Ecto neural progenitor cell (in vitro differentiated cells): ENCODE measurements around the gene ZNF423.
A peak's percentile ranks its signal among the peaks of the same experiment; 100 is the strongest.

Source experiments
- DNase-seq: peaks from one replicate; pipeline ENCODE4 v3.0.0-alpha.2; 2018; ENCODE audit warnings: low spot score

ZNF423 gene

DNA sequence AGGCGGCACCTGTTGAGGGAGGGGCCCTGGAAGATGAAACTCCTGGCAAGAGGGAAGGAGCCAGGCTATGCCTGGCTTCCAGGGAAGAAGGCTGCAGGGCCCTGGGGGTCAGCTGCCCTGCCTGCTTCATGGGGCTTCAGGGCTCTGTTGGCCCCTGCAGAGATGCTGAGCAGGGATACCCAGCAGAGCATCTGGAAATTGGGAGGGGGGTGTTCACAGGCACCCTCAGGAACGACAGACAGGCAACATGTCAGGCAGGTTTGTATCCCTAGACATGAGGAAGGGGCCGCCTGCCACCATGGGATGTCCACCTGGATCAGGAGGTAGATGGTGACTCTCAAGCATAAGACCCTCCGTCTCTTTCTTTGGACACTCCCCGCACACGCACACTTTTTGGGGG, 13.8 kb upstream of the ZNF423 start:
- no peak for DNase-seq

DNA sequence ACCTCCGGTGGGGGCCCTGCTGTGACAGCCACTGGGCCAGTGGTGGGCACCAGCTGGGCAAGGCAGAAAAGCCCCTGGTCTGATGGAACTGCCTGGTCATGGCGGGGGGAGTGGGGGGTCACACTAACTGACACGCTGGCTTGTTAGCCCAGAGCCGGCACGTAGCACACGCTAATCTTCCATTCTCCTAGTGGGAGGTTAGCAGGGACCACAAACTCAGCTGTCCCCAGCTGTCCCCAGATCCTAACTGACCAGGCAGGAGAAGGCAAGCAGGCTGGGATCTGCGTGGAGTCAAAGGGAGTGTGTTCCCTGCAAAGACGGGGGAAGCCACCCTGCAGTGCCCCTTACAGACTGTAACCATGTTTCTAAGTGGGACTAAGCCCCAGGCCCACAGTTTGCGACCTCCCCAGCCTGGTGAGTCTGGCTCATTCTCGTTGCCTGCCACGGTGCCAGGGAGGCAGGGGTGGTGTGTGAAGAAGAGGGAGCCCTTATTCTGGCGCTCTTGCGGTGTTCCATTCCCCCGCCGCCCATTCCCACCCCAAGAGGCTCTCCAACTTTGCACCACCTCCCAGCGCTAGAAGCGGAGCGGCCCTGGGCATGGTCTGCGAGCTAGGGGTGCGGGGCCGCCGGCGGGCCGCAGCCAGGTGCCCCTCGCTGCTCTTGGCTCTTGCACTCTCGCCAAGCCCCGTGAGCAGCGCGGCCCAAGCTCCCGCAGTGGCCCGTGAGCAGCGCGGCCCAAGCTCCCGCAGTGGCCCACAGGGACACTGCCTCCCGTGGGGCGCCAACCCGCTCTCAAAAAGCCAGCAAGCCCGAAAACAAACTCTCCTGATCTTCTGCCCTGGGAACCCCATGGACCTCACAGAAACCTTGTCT, 12.1 kb upstream of the ZNF423 start:
- DNase-seq = no peak

DNA sequence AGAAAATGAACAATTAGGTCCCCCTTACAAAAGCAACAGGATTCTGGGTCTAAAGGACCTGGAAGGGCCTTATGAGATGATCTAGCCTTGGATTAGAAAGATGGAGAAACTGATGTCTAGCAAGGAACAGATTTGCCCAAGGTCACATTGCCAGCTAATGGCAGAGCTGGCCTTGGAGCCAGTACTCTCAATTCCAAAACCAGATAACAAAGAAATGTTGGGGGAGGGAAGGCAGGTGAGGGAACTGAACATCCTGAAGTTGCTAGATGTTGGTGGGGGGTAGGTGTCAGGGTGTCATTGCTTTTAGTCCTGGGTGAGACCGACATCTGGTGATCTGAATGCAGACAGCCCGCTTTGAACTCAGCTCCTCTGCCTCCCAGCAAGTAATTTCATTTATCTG, 11.3 kb upstream of the ZNF423 start:
- DNase-seq = no peak

DNA sequence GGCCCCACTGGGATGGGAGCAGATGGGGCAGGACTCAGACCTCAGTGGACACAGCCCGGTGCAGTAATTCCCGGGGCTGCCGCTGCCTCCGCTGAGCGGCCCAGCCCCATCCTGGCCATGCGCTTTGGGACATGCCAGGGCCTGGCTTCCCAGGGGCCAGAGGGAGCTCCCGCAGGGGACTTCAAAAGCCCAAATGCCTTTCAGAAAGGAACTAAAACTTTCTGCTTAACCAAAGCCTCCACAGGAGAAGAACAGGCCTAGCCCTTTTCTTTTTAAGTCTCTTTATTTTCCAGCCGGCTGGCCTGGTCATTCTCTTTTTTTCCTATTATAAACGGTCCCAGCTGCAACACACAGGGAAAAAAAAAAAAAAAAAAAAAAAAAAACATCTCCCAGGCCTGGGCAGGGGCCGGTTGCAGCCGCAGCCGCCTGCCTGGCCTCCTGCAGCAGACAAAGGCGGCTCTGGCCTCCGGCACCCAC, 10.7 kb upstream of the ZNF423 start:
- DNase-seq = peak; percentile 86

DNA sequence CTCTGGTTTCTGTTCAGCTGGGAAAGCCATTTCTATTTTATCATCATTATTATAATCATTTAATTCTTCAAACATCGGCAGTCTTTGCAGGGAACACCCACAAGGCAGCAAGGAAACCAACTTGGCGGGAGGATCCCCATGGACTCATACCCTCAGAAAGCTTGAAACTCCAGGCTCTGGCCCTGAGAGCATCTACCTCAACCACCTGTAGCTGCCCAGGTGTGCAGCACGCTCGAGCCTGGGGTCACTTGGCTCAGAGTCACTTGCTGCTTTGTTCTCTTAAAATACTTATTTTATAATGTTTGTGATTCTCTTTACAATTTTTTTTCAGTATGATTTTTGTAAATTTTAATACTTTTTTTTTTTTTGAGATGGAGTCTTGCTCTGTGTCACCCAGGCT, 6.8 kb upstream of the ZNF423 start:
- no peak for DNase-seq

DNA sequence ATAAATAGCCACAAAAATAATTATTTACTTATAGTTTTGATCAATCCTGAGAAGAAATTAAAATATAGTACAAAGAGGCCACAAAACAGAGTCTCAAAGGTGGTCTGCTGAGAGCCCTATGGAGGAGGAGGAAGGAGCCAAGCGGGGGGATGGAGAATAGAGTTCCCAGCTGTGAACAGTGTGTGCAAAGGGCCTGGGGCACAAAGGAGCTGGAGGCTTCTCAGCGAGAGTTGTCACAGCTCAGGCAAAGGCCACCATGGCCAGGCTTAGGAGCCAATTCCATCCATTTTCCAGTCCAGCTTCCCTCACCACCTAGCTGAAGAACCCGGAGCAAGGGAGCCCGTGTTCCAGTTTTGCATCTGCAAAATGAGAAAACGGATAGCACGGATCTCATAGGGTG, 5.4 kb upstream of the ZNF423 start:
- no peak for DNase-seq

DNA sequence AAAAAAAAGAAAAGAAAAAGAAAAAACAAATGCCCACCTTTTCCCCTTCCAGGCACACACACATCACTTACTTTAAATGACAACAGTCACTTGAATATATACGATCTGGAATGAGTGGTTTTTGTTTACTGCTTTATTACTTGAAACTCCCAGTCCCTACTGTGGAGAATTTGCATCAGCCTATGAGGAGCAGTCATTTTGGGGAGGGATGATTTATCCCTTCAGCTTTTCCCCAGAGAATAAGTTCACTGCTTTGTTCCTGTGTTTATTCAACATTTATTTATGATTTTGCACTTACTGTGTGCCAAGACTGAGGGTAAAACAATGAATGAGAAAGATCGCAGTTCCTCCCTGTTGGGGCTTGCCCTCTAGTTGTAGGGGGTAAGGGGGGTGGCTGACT, 4.7 kb upstream of the ZNF423 start:
- no peak for DNase-seq

DNA sequence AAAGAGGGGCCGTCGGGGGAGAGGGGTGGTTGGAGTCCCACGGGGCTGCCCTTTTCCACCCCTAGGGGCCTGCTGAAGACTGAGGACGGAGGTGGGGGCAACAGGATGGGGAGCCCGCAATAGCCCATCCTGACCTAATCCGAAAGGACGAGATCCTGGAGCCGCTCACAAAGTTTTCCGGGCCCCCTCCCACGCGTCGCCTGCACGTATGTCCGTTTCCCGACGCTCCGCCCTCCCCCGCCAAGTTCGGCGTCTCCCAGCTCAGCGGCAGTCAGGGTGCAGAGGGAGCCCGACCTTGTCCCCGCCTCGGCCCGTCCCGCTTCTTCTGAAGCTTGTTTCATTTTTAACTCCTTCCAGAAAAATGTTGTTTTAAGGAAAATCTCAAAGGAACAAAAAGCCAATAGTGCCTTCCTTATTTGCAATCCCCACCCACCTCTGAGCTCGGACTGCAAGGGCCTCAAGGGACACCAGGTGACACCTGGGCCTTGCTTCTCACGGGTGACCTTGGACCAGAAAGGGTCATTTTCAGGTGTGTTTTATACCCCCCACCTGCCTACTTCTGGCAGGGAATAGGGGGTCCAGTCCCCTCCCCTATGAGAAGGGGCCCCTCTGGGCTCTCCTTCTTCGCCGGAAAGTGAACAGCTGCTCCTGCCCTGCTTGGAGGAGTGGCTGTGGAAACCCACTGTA, 3.4 kb upstream of the ZNF423 start:
- peak; percentile 63 for DNase-seq

DNA sequence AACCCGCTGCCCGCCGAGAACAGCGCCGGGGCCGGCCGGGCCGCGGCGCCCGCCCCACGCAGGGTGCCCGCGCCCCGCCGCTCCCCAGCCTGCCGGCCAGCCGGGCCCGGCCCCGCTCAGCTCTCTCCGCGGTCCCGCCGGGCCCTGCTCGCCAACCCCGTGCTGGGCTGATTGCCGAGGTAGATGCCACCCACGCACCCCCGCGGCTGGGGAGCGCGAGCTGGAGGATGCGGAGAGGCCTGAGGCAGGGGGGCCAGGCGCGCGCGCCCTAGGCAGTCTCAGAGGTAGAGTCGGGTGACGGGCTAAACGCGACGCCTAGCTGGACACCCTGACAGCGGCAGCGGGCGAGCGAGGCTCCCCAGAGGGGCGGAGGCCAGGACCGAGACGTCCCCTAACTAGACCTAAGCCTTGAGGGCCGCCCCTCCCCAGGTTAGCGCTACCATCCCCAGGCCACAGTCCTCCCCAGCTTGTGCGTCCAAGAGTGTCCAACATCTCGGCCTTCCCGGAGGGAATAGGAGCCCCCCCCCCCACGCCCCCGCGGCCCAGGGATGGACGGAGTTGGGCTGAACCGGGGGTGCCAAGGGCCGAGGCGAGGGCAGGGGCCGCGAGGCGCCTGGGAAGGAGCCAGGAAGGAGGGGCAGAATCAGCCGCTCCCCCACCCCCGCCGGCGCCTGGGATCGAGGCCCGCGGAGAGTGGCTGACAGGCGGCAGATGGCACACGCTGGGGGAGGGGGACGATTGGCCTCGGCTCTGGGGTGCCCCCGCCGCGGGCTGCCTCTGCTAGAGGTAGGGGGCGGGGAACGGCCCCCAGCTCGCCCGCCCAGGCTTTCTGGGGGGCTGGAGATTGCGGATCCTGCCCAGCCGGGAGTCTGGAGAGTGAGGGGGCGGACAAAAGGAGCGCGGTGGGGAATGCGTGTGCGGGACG, 2.5 kb upstream of the ZNF423 start:
- DNase-seq = peak; percentile 79

DNA sequence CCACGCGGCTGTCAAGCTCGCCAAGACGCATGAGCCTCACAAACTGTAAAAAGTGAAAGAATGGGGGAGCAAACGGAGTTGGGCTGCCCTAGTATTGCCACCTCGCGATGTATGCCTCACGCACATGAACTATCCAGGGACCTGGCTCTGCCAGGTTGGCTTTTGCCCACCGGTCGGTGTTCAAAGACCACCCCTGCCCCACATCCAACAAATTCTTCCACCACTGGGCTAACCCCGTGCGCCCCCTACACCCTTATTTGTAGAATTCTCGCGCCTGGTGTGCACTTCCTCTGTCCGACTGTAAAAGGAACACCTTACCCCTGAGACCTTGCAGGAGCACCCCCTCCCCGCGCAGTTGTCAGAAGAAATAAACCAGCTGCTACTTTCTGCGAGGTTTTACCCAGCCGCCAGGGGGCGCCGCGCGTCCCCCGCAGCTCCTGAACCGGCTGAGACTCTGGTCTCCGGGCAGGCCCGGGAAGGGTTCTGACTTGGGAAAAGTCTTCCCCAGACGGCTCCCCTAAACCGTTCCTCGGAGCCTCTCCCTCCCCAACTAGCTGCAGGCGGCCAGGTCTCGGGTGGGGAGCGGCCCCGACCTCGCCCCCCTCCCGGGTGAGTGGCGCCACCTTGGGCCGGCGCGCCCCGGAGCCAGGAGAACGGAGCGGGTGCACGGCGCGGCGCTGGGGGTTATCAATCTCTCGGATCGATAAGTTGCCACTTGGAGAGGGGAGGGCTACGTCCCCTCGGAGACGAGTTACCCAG, 1.7 kb upstream of the ZNF423 start:
- peak; percentile 85 for DNase-seq

DNA sequence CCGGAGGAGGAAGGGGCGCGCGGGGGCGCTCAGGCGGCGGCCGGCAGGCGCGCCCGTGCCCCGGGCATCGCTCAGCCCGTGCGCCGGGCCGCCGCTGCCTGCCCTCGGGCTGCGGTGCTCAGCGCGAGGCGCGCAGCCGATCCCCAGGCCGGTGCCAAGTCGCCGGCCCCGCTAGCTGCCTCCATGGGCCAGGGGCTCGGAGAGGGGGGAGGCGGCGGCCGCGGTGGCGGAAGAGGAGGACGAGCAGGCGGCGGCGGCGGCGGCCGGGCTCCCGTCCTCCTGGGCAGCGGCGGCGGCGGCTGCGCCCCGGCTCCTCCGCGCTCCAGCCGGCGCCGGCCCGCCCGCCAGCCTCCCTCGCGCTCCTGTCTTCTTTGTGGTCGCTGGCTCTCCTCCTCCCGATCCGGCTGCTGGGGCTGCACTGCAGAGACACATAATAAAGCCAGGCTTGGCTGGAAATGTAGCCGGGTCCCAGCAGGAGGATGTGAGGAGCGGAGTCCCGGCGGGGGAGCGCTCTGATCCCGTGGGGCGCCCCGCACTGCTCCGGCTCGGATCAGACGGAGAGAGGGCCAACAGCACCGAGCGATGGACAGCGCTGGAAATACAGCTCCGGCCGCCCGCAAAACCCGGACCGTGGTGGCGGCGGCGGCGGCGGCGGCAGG, 889 bp upstream of the ZNF423 start:
- peak; percentile 87 for DNase-seq

DNA sequence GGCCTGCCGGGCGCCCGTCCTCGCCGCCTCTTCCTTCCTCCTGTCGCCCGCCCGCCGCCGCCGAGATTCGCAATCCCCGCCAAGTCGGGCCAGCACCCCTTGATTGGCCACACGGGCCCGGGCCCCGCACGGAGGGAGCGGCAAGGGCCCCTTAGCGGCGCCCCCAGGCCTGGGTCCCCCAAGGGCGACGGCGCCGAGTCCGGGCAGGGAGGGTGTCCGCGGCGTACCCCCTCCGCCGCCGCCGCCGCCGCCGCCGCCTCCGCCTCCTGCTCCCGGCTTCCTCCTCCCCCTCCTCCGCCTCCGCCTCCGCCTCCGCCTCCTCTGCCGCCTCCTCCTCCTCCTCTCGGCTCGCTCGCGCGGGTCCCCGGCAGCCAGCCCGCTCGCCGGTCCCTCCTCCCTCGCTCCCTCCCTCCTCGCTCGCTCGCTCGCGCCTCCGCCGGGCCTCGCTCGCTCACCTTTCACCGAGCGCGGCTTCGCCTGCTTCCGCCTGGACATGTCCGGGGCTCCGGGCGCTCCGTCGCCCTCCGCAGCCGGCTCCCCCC, 561 bp downstream of the ZNF423 start:
- peak; percentile 93 for DNase-seq

DNA sequence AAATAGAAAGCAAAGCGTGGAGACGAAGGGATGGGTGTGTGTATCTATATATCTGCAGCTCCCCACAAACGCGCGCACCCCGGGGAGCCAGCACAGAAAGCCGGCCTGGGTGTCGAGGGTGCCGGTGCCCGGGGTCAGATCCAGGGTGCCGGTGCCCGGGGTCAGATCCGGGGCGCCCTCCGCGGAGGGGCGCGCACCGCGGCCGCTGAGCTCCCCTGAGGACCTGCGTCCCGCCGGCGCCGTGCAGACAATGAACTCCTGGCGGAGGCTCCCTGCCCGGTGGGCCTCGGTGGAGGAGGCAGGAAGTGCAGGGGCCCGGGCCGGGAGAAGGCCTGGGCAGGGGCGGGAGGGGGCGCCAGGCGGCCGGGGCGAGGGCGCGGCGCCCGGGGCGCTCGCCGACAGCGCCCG, 1.1 kb downstream of the ZNF423 start:
- peak; percentile 80 for DNase-seq

DNA sequence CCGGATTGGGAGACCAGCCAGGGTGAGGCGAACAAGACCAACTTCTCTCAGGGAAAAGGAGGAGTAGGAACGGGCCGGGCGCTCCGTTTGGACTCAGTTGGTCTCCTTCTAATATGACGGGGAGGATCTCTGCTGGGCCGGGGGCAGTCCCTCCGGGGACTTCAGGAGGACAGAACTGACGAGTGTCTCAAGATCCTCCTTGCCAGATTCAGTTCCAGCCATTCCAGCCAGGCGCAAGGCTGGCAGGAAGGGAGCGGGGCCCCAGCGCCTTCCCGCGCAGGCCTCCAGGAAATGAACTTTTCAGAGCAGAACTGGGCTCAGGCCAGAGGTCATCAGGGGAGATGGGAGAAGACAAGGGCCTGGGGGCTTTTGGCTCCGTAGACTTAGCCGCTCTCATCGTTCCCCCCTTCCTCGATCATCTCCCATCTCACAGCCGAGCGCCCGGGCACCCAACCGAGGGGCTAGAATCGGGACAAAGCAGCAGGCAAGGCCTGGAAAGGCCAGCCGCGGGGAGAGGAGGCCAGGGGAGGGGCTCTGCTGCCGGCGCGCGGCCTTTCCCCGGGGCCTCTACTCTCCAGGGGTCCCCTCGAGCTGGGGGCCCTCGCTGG, 1.6 kb downstream of the ZNF423 start:
- peak; percentile 71 for DNase-seq

DNA sequence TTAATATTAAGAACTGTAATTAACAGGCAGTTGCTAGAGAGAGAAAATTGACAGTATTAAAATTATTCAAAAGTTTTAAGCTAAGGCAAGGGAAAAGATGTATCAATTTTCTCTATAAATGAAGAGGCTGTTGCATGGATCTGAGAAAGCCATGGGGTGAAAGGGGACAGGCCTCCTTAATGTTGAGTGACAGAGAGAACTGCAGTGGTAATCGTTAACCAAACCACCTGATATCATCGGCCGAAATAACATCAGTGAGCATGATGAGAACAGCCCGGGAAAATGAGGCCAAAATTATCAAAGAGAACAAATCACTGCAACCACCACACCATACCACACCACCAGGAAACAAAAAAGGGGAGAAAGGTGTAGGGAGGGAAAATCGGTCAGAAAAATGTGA, 3.6 kb downstream of the ZNF423 start:
- no peak for DNase-seq

DNA sequence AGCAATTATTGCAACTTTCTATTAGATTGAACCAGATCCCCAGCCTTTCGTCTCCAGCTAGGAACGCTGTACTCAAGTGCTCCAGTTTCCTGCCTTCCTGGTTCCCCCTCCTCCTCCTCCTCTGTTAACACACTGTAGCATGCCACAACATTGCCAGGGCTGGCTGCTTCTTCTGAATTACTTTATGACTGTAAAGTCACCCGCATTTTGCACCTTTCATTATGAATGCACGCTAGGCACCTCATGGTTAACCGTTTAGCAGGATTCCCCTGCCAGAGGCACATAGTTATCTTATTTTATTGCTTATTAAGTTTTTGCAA, 4.5 kb downstream of the ZNF423 start:
- no peak for DNase-seq

DNA sequence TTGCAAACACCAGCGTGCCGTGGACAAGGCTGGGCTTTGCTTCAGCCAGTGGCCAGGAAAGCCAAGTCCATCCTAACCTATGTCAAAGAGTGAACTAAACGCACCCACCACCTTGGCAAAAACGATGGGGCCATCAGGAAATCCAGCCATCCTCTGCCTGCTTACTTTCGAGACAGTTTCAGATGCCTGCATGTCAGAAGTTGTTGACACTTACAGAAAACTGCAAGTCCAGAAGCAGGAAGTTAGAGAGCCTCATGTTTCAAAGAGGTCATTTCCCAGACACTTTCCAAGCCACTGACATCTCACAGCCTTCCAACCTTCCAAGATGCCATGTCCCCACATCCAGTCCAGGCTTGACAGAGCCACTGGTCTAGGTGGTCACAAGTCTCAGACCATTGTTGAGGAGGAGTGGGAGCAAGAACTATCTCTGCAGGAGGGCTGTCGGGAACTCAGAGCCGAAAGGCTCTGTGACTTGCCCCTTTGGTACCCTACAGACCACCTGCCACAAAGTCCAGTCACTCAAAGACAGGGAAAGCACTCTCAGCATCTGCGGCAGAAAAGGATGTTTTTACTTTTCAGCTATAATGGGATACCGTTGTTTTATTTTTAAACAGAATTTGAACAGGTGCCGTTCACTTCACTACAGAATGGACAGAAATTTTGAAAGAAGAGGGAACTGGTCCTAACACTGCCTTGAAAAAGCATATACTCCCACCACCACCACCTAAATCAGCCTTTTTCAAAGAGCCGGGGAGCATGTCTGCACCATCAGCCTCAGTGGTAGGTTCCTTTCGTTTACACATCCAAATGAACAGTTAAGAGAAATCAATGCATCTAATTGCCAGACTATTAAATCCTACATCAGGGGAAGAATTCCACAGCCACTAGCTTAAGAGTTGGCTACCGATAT, 5.1 kb downstream of the ZNF423 start:
- DNase-seq = no peak

DNA sequence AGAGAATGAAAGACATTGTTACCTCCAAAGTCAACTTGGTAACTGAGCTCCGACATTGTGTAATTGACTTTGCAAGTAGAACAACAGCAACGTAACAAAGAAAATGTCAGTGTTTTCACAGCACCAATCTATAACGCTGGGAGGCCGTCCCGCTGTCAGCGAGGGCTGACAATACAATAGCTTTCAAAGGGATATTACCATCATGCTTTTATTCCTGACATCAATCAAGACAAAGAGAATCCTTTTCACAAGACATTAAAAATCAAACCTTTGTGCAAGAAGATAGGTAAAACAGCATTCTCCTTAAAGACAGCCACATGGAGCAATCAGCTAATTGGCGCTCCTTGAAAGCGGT, 6.2 kb downstream of the ZNF423 start:
- DNase-seq = no peak

DNA sequence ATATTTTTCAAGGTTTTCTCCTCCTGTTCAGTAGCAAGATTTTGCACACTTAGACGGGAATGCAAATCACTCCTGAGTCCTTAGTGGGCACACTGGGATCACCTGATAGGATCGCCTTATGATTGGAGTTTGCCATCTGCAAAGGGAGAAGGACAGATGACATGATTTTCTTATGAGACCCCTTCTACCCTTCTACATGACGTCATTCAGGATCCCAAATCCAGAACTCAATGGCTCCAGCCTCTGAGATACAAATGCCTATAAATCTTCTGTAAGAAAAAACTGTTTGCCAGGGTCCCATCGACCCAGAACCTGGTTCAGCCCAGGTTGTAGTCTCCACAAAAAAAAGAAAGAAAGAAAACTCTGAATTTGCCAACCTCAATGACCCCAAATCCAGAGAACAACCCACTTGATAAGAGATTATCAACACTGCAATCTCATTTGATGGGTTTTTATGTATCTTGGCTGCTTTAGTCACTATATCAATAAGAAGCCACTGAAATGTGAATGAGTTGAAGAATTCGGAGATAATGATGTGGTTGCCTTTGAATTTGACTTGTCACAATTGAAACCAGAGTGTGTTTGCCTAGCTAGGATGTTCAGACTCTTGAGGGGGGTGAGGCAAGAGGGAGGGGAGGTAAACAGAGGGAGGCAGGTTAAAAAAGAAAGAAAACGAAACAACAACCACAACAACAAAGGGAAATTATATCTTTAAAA, 6.7 kb downstream of the ZNF423 start:
- no peak for DNase-seq
